GM19099 (cell line): Measurements from ENCODE around the gene HLA-A.

ENCODE experiments used
- POLR2A ChIP-seq: IDR thresholded peaks from 3 replicates; pipeline ENCODE4 v1.6.1; 2011; ENCODE audit warnings: low read depth; ENCODE audit not compliant: insufficient read length; ENCODE audit errors: extremely low read depth

Gene HLA-A

DNA sequence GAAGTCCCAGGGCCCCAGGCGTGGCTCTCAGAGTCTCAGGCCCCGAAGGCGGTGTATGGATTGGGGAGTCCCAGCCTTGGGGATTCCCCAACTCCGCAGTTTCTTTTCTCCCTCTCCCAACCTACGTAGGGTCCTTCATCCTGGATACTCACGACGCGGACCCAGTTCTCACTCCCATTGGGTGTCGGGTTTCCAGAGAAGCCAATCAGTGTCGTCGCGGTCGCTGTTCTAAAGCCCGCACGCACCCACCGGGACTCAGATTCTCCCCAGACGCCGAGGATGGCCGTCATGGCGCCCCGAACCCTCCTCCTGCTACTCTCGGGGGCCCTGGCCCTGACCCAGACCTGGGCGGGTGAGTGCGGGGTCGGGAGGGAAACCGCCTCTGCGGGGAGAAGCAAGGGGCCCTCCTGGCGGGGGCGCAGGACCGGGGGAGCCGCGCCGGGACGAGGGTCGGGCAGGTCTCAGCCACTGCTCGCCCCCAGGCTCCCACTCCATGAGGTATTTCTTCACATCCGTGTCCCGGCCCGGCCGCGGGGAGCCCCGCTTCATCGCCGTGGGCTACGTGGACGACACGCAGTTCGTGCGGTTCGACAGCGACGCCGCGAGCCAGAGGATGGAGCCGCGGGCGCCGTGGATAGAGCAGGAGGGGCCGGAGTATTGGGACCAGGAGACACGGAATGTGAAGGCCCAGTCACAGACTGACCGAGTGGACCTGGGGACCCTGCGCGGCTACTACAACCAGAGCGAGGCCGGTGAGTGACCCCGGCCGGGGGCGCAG is at the start of gene HLA-A:
Gene HLA-A (plus strand): TSS at position 258 of the 778 bp plus-strand sequence. CDS start 22 bp downstream, at position 280.
- TF ChIP-seq POLR2A, result peak; percentile 95

DNA sequence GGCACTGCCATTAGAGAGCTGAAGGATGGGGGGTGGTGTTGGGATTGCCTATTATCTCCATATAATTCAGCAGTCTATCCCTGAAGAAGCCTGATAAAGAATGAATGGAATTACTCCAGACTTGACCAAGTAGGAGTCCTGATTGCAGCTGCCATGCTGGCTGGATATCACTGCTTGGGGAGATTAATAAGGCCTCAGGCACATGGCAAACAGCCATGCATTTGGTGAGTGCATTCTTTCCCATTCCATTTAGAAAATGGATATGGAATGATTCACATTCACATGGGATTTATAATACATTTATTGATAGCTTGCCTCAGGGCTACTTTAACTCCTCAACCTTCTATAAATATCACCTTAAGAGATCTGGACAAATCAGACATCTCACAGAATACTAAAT is 49.6 kb upstream of the HLA-A start:
- no peak for TF ChIP-seq POLR2A

GRCh38 chr6:29899281-29899680 is 43.1 kb upstream of the HLA-A start:
- TF ChIP-seq POLR2A, result no peak

GRCh38 chr6:29905286-29905685 is 37.0 kb upstream of the HLA-A start:
- TF ChIP-seq POLR2A, result no peak

GRCh38 chr6:29907637-29908340 is 34.5 kb upstream of the HLA-A start:
- no peak for TF ChIP-seq POLR2A

DNA sequence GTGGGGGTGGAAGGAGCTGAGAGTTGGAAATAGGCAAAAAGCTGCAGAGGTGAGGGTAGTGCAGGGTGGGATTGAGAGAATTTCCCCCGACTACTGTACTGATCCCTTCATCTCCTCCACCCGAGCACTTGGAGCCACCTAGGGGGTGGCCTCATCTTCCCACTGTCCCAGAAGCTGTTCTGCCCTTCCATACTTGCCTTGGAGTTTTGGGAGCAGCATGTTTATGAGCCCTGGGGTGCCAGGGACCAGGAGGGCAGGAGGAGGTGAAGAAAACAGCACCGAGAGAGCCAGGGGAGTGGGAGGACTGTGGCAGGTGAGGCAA is 34.0 kb upstream of the HLA-A start:
- TF ChIP-seq POLR2A, result no peak

- no peak for TF ChIP-seq POLR2A
Observed at GRCh38 chr6:29908710-29909109, 33.6 kb upstream of the HLA-A start.

- TF ChIP-seq POLR2A, result no peak
Observed at GRCh38 chr6:29909985-29910384, 32.3 kb upstream of the HLA-A start.

- no peak for TF ChIP-seq POLR2A
Observed at GRCh38 chr6:29912840-29913239, 29.5 kb upstream of the HLA-A start.

DNA sequence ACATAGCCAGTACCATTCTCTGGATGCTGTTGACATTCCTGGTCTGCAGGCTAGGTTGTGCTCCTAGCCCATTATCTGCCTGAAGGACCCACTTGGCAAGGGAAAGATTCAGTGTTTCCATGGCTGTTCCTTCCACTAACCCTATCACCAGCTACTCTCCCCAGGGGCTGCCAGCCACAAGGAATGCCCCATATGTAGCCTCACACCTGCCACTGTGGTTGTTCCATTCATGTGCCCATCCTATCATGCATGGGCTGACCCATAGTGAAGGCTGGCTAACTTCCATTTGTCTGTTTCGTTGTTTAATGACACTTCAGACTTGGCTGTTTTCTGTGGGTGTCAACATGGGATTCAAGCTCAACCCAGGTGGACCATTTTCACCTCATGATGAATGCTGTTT is 25.6 kb upstream of the HLA-A start:
- TF ChIP-seq POLR2A, result no peak

GRCh38 chr6:29917857-29918256 is 24.5 kb upstream of the HLA-A start:
- no peak for TF ChIP-seq POLR2A

- TF ChIP-seq POLR2A, result no peak
Observed at GRCh38 chr6:29919506-29920445, 22.6 kb upstream of the HLA-A start.

- TF ChIP-seq POLR2A, result no peak
Observed at GRCh38 chr6:29924287-29924686, 18.0 kb upstream of the HLA-A start.

- no peak for TF ChIP-seq POLR2A
Observed at GRCh38 chr6:29924731-29925130, 17.6 kb upstream of the HLA-A start.

- no peak for TF ChIP-seq POLR2A
Observed at GRCh38 chr6:29925321-29925720, 17.0 kb upstream of the HLA-A start.
